Lower lobe of right lung (tissue), 2 donors: ENCODE results near the gene ZBTB7B. TPM values are rescaled to one million over a fixed set of nuclear protein-coding genes. Genes with fewer than 3 reads are reported as not detected.
A peak's percentile ranks its signal among the peaks of the same experiment; 100 is the strongest.
"Not testable (repeated sequence)": the region's sequence is repeated elsewhere in the genome, so short reads cannot be mapped to it uniquely, and the experiment has no call there.

Experiments used
- ATAC-seq, 2 donors: fragments of 200-7000 bp; cut with Tn5 transposase; one replicate each; pipeline ENCODE4 v1.9.1; 2020 to 2022; ENCODE audit warnings: mild to moderate bottlenecking in 2 of 2, moderate library complexity in 2 of 2
- DNase-seq: peaks from one replicate; pipeline ENCODE4 v3.0.0-alpha.2; 2020
- H3K27ac ChIP-seq: fragments of 200-600 bp; one replicate; pipeline ENCODE4 v1.8.0; 2022
- H3K27me3 ChIP-seq: fragments of 200-600 bp; one replicate; pipeline ENCODE4 v1.8.0; 2022; ENCODE audit warnings: low read depth
- H3K36me3 ChIP-seq: fragments of 200-600 bp; one replicate; pipeline ENCODE4 v1.8.0; 2022; ENCODE audit warnings: mild to moderate bottlenecking
- H3K4me1 ChIP-seq: fragments of 200-600 bp; one replicate; pipeline ENCODE4 v1.8.0; 2022
- H3K4me3 ChIP-seq: fragments of 200-600 bp; one replicate; pipeline ENCODE4 v1.8.0; 2022; ENCODE audit warnings: mild to moderate bottlenecking
- H3K9me3 ChIP-seq: fragments of 200-600 bp; one replicate; pipeline ENCODE4 v1.8.0; 2022
- CTCF ChIP-seq: fragments of 200-600 bp; IDR thresholded peaks from one replicate; pipeline ENCODE4 v1.8.0; 2022; ENCODE audit warnings: antibody characterized with exemption, mild to moderate bottlenecking
- intact Hi-C: fragments of 100-400 bp; cut with DNase I; formaldehyde crosslinking; loops from one replicate; pipeline ENCODE4 v1.11.0; 2022
- total RNA-seq: library from RNA; stranded (reverse); fragmentation: NEBNext Ultra II Directional; extraction: Animal tissue kit (Norgen Biotek cat#: 25700); gene quantifications from one replicate; pipeline ENCODE4 v1.2.1, GENCODE V29; 2021
- donor health status: DM: no; HTN: yes; CAD: no; lungs with severe emphysema.

Gene ZBTB7B
- total RNA-seq, 1 donor from 2014 or later: 72.0 TPM

- peaks cover 13% of the 10 kb centered on the region for H3K36me3 ChIP-seq
- peaks cover 34% of the 10 kb centered on the region for H3K4me1 ChIP-seq
- H3K4me3 ChIP-seq, H3K27me3 ChIP-seq, intact Hi-C loops, ATAC-seq, H3K9me3 ChIP-seq, H3K27ac ChIP-seq: not testable (repeated sequence)
- peak; percentile 50 for DNase-seq
- TF ChIP-seq CTCF: peak; percentile 39
Observed at GRCh38 chr1:154995301-154995983, 7.2 kb upstream of the ZBTB7B start.

GRCh38 chr1:154996966-154997701 is 5.5 kb upstream of the ZBTB7B start:
- ATAC-seq: no peak
- H3K27me3 ChIP-seq: no peaks in the 10 kb centered on the region
- intact Hi-C loops: no loop called here
- H3K4me1 ChIP-seq: peaks cover 34% of the 10 kb centered on the region
- no peaks in the 10 kb centered on the region for H3K9me3 ChIP-seq
- no peak overlapping the region for H3K4me3 ChIP-seq
- DNase-seq: no peak
- H3K36me3 ChIP-seq: no peaks in the 10 kb centered on the region
- no peak for TF ChIP-seq CTCF
- H3K27ac ChIP-seq: no peak overlapping the region

GRCh38 chr1:154998201-154998780 is 4.3 kb upstream of the ZBTB7B start:
- peaks cover 34% of the 10 kb centered on the region for H3K4me1 ChIP-seq
- intact Hi-C loops: no loop called here

GRCh38 chr1:154998818-154999570 is 3.6 kb upstream of the ZBTB7B start:
- ATAC-seq (no peak), DNase-seq (peak; percentile 79)
- H3K36me3 ChIP-seq: no peaks in the 10 kb centered on the region
- TF ChIP-seq CTCF: peak; percentile 87
- H3K4me3 ChIP-seq: peak overlapping the region; percentile 97
- H3K27ac ChIP-seq: peak overlapping the region; percentile 86
- H3K4me1 ChIP-seq: peaks cover 34% of the 10 kb centered on the region
- H3K9me3 ChIP-seq: no peaks in the 10 kb centered on the region
- no peaks in the 10 kb centered on the region for H3K27me3 ChIP-seq
- intact Hi-C loops: no loop called here

More at GRCh38 chr1:154998201-154998780, 4.3 kb upstream of the ZBTB7B start:
- H3K27me3 ChIP-seq: no peaks in the 10 kb centered on the region
- TF ChIP-seq CTCF: no peak
- no peaks in the 10 kb centered on the region for H3K9me3 ChIP-seq
- H3K27ac ChIP-seq: no peak overlapping the region
- H3K36me3 ChIP-seq: no peaks in the 10 kb centered on the region
- ATAC-seq: no peak
- no peak for DNase-seq
- H3K4me3 ChIP-seq: no peak overlapping the region
